HuH-7.5 (cell line): ENCODE measurements around the gene S100A16.
"Not testable (repeated sequence)": the region's sequence is repeated elsewhere in the genome, so short reads cannot be mapped to it uniquely, and the experiment has no call there.

Experiments used
- DNase-seq: peaks from one replicate; pipeline ENCODE4 v3.0.0; 2011; ENCODE audit warnings: low spot score

S100A16 gene

DNA sequence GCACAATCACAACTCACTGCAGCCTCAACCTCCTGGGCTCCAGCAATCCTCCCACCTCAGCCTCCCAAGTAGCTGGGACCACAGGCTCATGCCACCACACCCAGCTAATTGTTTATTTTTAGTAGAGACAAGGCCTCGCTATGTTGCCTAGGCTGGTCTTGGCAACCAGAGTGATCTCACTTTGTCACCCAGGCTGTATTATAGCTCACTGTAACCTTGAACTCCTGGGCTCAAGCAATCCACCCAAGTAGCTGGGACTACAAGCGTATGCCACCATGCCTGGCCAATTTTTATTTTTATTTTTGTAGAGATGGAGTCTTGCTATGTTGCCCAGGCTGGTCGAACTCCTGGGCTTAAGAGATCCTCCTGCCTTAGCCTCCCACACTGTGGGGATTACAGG lies 50.9 kb downstream of the S100A16 start:
- DNase-seq, result not testable (repeated sequence)

DNA sequence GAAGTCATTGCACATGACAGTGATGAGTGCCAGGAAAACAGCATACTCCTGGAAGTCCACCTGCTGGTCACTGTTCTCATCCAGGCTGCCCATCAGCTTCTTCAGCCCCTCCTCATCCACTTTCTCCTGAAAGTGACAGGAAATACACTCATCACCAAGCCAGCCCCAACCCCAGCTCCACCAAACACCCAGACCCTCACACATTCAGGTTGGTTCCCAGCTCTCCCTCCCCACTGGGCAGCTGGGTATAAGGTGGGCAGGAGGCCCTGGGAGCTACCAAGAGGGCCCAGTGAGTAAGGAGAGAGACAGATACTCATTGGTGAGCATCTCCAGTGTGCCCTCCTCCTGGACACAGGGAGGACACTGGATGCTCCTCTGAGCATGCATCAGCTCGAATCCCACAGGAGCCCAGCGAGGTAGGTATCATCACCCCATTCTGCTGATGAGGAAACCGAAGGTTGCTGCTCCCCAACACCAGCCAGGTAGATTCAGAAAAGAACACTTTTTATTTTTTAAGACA lies 51.4 kb downstream of the S100A16 start:
- DNase-seq, result no peak

DNA sequence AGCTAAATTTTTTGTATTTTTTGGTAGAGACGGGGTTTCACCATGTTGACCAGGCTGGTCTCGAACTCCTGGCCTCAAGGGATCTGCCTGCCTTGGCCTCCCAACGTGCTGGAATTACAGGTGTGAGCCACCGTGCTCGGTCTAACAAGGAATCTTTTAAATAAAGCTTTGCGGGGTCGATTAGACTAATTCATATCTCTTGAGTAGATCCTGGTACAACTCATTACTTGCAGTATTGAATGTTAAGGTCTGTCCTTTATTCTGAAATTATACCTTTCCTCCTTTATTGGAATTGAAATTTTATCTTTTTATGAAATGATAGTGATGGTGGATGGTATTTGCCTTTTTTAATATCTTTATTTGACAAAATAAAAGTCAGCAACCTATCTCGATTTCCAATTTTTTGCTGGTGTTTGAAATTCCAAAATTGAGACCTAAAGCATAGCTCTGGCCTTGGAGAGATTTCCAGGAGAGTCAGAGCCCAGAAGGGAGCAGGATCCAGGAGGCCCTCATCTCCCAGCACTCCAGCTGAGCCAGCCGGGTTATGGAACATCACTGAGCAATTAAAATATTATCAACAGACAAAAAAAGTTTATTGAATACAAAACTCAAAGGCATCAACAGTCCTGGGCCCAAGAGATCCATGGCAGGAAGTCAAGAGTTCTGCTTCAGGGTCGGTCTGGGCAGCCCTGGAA lies 52.0 kb downstream of the S100A16 start:
- DNase-seq, result no peak

DNA sequence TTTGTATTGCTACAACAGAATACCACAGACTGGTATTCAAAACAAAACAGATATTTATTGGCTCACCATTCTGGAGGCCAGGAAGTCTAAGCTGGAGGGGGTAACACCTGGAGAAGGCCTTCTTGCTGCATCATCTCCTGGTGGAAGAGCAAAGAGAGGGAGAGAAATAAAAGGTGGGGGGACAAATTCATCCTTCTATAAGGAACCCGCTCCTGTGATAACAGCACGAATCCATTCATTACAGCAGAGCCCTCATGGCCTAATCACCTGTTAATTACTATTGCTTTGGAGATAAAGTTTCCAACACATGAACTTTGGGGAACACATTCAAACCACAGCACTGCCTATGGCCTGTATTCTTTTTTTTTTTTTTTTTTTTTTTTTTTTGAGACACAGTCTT lies 52.7 kb downstream of the S100A16 start:
- DNase-seq, result no peak

DNA sequence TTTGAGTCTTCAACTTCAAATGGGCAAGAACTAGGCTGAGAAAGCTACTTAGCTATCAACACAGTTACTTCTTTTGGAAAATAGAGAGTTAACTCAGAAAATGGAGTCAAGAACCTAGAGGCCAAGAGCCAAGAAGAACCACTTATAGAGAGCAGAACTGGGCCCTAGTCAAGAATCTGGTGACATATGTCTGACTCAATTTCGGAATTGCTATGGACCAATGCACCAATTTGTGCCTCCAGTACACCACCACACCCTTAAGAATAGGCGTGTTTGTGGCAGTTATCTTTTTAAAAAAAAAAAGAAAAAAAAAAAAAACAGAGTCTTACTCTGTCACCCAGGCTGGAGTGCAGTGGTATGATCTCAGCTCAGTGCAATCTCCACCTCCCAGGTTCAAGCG lies 55.1 kb downstream of the S100A16 start:
- DNase-seq, result no peak
